Nephron (organoid): Measurements from ENCODE around the gene RABGAP1.

Experiments used
- H3K27ac Mint-ChIP-seq, 3 experiments: 2 replicates each; pipeline ENCODE4 v1.8.0; 2020; ENCODE audit warnings: mixed read lengths in 3 of 3, mild to moderate bottlenecking in 2 of 3, moderate library complexity in 1 of 3
- H3K27me3 Mint-ChIP-seq: 2 replicates; pipeline ENCODE4 v1.8.0; 2021; ENCODE audit warnings: low read depth, mild to moderate bottlenecking, moderate library complexity, mixed read lengths
- H3K36me3 Mint-ChIP-seq: 2 replicates; pipeline ENCODE4 v1.8.0; 2020; ENCODE audit warnings: low read depth, mixed read lengths
- H3K4me1 Mint-ChIP-seq: 2 replicates; pipeline ENCODE4 v1.8.0; 2020; ENCODE audit warnings: mixed read lengths
- H3K4me3 Mint-ChIP-seq, 3 experiments: 2 replicates each; pipeline ENCODE4 v1.8.0; 2020; ENCODE audit warnings: mild to moderate bottlenecking in 3 of 3, mixed read lengths in 3 of 3, moderate library complexity in 2 of 3
- H3K9me3 Mint-ChIP-seq: 2 replicates; pipeline ENCODE4 v1.8.0; 2020; ENCODE audit warnings: mixed read lengths
- CTCF ChIP-seq, 3 experiments: fragments of 200-600 bp; sonication (generic); IDR thresholded peaks; one replicate each; pipeline ENCODE4 v1.5.0; 2021; ENCODE audit warnings: antibody characterized with exemption in 3 of 3; ENCODE audit not compliant: unreplicated experiment in 3 of 3

The RABGAP1 gene

GRCh38 chr9:123112015-123112975 is 171.5 kb downstream of the RABGAP1 start:
- H3K36me3 Mint-ChIP-seq = peaks cover 39% of the 10 kb centered on the region
- no peak overlapping the region for H3K4me3 Mint-ChIP-seq
- TF ChIP-seq CTCF (IDR thresholded peaks at IDR 0.05; ENCODE audit: unreplicated experiment in 3 of 3) = no peak
- H3K9me3 Mint-ChIP-seq = no peaks in the 10 kb centered on the region
- peak overlapping the region; percentile 33 to 69 (median 51) for H3K27ac Mint-ChIP-seq
- H3K27me3 Mint-ChIP-seq = no peaks in the 10 kb centered on the region
- H3K4me1 Mint-ChIP-seq = no peaks in the 10 kb centered on the region

GRCh38 chr9:123113185-123113584 is 172.4 kb downstream of the RABGAP1 start:
- peaks cover 33% of the 10 kb centered on the region for H3K36me3 Mint-ChIP-seq
- no peak overlapping the region for H3K4me3 Mint-ChIP-seq
- no peak for TF ChIP-seq CTCF (IDR thresholded peaks at IDR 0.05; ENCODE audit: unreplicated experiment in 3 of 3)
- H3K27me3 Mint-ChIP-seq = no peaks in the 10 kb centered on the region
- H3K9me3 Mint-ChIP-seq = no peaks in the 10 kb centered on the region
- no peaks in the 10 kb centered on the region for H3K4me1 Mint-ChIP-seq
- H3K27ac Mint-ChIP-seq = no peak overlapping the region

- Mint-ChIP-seq H3K36me3 (peaks cover 18% of the 10 kb centered on the region), H3K9me3 (no peaks in the 10 kb centered on the region), H3K27ac (no peak overlapping the region), H3K4me1 (peaks cover 8% of the 10 kb centered on the region), H3K4me3 (no peak overlapping the region), H3K27me3 (no peaks in the 10 kb centered on the region)
- no peak for TF ChIP-seq CTCF (IDR thresholded peaks at IDR 0.05; ENCODE audit: unreplicated experiment in 3 of 3)
These were observed 174.5 kb downstream of the RABGAP1 start for GRCh38 chr9:123115146-123115913.

- no peak for TF ChIP-seq CTCF (IDR thresholded peaks at IDR 0.05; ENCODE audit: unreplicated experiment in 3 of 3)
- Mint-ChIP-seq H3K4me1 (peaks cover 8% of the 10 kb centered on the region), H3K27ac (no peak overlapping the region), H3K9me3 (no peaks in the 10 kb centered on the region), H3K27me3 (no peaks in the 10 kb centered on the region), H3K36me3 (peaks cover 18% of the 10 kb centered on the region), H3K4me3 (no peak overlapping the region)
These were observed 175.2 kb downstream of the RABGAP1 start for GRCh38 chr9:123116036-123116435.

- peaks cover 14% of the 10 kb centered on the region for H3K4me1 Mint-ChIP-seq
- TF ChIP-seq CTCF (IDR thresholded peaks at IDR 0.05; ENCODE audit: unreplicated experiment in 3 of 3) = no peak
- H3K4me3 Mint-ChIP-seq = no peak overlapping the region
- H3K27ac Mint-ChIP-seq = peak overlapping the region; percentile 11 to 50 (median 46)
- no peaks in the 10 kb centered on the region for H3K27me3 Mint-ChIP-seq
- no peaks in the 10 kb centered on the region for H3K9me3 Mint-ChIP-seq
- peaks cover 26% of the 10 kb centered on the region for H3K36me3 Mint-ChIP-seq
These were observed 178.7 kb downstream of the RABGAP1 start for GRCh38 chr9:123119566-123119965.
